Activated CD4-positive, alpha-beta T cell treated with anti-CD3 and anti-CD28 coated beads for 1 hour (primary cell): ENCODE data around the gene KRT86.
"Not testable (repeated sequence)": the region's sequence is repeated elsewhere in the genome, so short reads cannot be mapped to it uniquely, and the experiment has no call there.

Experiments
- DNase-seq: peaks from one replicate; pipeline ENCODE4 v3.0.0-alpha.2; 2020

The KRT86 gene

DNA sequence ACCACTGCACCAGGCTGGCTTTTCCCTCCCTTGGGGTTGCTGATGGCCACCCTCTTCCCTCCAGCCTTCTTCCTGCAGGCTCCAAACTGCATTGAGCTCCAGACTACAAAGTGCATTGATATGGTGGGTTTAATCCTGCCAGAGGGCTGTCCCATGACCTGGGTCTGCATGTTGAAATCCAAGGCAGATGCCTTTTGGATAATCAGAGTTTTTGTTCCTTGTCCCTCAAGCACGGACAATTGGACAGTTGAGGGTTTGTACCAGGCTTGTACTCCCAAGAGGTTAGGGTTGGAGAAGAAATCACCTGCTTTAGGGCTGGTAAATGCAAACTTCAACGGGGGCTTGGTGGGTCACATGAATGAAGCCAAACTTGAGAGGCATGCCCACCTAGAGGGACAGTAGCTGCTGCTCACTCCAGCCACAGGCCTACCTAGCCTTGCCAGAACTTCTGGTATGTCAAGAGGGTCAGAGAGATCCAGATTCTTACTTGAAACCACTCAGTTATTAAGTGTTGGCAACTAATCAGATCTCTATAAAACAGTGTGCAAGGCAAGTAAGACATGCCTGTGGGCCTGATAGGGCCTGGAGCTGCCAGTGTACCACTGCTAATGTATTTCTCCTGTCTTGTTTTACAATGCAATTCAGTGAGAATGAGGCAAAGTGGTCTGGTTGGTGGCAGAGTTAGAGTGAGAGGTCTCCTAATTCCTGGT is 68.5 kb downstream of the KRT86 start:
- DNase-seq, result no peak

DNA sequence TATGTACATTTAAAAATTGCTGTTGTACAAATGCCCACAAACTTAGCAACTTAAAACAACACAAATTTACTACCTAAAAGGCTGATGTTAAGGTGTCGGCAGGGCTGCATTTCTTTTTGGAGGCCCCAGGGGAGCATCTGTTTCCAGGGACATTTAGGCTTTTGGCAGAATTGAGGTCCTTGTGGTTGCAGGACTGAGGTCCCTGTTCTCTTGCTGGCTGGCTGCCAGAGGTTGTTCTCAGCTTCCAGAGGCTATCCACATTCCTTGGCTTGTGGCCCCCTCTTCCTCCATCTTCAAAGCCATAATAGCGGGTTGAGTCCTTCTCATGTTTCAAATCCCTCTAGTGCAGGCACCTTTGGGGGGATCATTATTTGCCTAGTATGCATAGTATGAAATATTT is 69.1 kb downstream of the KRT86 start:
- DNase-seq, result no peak

DNA sequence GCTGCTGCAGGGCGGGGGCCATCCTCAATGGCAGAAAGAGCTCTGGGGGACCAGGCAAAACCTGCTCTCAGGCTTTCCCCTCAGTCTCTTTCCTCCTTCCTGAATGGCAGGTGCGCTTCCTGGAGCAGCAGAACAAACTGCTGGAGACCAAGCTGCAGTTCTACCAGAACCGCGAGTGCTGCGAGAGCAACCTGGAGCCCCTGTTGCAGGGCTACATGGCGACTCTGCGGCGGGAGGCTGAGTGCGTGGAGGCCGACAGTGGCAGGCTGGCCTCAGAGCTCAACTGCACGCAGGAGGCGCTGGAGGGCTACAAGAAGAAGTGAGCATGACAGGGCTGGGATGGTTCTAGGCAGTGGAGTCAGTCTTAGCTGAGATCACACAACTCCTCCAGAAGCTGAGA is 69.7 kb downstream of the KRT86 start:
- no peak for DNase-seq

DNA sequence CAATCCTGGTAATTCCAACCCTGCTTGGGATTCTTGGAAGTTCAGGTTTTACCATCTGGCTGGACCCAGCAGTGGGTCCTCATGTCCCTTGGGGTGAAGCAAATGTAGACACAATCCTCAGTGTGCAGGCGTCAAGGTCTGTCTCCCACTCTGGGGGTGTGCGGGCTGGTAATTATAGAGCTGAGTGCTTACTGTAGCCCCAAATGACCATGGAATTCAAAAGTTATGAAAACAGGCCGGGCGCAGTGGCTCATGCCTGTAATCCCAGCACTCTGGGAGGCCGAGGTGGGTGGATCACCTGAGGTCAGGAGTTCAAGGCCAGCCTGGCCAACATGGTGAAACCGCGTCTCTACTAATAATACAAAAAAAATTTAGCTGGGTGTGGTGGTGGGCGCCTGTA is 70.6 kb downstream of the KRT86 start:
- DNase-seq, result not testable (repeated sequence)

DNA sequence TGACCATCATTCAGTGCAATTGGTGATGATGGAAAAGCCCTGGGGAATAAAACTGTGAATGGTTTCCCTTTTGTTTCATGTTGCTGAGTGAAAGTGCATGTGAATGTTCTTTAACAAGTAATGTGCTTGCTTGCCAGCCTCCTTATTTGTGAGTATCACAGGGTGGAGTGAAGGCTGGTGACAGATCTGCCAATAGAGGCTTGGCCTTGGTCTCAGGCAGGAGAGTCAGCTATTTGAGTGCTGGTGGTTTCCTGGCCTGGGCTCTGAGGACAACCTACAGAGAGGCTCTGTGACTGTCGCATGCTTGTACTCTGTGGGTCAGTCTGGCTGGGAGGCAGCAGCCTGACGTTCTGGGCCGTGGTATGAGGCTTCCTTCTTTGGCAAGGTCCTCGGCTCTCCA is 72.1 kb downstream of the KRT86 start:
- no peak for DNase-seq

DNA sequence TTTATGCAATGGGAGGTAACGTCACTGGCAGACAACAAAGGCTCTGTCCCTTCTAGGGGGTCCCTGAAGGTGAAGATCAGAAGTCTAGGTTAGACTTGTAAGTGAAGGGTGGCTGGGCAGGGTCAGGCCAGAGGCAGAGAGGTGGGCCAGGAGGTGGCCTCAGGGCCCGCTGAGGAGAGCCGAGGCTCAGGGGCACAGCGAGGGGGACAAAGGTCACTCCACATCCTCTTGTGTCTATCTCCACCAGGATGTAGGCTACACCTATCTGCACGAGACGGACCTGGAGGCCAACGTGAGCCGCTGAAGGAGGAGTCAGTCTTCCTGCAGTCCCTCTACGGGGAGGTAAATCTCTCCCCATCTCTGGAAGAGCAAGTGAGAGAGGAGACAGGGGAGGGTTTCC is 72.6 kb downstream of the KRT86 start:
- no peak for DNase-seq

DNA sequence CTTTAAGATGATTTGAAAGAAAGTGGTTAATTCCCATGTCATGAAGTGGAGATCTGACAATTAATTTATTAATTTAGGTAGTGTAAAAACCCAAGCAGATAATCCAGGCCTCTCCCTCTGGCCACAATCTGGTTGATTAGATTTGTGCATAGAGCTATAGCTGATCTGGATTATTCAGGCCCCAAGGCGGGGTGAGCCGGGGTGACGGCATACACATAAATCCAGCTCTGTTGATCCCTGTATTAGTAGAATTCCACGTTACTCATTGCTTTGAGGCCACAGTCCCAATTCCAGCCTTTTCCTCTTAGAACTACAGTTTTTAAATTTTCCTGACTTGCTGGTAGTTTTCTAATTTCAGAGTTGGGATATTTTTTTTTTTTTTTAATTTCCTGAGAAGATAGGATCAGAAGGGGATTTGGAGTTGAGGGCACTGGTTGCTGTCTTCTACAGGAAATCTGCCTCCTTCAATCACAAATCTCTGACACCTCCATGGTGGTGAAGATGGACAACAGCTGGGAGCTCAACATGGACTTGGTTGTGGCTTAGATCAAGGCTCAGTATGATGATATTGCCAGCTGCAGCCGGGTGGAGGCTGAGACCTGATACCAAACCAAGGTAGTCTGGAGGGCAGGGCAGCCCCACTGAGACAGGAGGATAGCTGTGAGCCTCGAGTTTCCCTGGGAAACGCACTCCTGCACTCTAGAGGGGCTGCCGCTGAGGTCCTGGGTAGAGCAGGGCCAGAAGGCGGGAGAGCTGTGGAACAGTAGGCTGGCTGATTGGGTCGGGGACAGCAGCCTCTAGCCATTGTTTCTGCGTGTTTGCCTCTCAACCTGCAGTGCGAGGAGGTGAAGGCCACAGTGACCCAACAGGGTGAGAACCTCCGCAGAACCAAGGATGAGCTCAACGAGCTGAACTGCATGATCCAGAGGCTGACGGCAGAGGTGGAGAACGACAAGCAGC is 73.4 kb downstream of the KRT86 start:
- DNase-seq, result no peak

DNA sequence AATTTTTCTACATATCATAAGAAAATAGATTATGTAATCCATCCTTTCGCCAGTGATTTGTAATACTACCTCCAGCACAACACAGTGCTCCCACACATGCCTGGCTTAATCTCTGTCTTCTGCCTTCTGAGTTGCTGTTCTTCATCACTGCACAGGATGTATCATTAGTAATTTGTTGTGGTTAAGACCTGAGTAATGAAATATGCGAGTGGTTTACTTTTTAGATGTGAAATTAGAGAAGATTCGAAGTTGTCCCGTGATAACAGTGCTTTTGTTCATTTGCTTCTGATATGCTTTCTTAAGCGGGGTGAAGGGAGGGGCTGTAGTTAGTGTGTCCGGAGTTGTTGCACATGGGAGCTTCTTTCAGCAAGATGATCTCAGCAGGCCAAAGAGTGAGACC is 74.8 kb downstream of the KRT86 start:
- DNase-seq, result no peak

DNA sequence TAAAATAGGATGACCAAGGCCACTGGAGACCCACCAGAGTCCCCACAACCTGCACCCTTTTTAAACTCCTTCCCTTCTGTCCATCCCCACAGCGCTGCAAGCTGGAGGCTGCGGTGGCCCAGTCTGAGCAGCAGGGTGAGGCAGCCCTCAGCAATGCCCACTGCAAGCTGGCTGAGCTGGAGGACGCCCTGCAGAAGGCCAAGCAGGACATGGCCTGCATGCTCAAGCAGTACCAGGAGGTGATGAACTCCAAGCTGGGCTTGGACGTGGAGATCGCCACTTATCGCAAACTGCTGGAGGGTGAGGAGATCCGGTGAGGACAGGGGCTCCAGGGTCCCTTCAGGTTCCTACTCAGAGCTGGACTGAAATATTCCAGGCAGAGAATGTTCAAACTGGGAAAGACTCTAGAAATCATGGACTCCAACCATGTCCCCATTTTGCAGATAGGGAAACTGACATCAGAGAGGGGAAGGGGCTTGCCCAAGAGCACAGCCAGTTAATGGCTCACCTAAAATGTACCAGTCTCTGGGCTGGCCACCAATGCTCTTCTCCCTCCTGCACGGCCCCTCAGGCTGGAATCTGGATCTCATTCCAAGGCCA is 75.7 kb downstream of the KRT86 start:
- no peak for DNase-seq

DNA sequence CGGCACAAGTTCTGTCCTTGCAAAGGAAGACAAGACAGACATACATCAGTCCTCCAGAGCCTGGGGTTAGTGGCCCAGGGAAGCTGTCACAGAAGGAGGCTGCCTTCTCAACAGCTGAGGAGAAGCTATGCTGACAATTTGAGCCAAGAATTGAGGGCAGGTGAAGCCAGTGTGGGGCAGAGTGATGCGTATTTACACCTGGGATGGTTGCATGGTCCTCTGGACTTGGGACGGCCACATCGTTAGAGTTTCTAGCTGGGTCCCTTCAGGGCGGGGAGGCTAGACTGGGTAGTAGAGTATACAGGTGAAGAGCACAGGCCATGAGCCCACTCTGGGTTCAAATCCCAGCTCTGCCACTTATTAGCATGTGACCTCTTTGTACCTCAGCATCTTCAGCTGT is 76.3 kb downstream of the KRT86 start:
- no peak for DNase-seq

DNA sequence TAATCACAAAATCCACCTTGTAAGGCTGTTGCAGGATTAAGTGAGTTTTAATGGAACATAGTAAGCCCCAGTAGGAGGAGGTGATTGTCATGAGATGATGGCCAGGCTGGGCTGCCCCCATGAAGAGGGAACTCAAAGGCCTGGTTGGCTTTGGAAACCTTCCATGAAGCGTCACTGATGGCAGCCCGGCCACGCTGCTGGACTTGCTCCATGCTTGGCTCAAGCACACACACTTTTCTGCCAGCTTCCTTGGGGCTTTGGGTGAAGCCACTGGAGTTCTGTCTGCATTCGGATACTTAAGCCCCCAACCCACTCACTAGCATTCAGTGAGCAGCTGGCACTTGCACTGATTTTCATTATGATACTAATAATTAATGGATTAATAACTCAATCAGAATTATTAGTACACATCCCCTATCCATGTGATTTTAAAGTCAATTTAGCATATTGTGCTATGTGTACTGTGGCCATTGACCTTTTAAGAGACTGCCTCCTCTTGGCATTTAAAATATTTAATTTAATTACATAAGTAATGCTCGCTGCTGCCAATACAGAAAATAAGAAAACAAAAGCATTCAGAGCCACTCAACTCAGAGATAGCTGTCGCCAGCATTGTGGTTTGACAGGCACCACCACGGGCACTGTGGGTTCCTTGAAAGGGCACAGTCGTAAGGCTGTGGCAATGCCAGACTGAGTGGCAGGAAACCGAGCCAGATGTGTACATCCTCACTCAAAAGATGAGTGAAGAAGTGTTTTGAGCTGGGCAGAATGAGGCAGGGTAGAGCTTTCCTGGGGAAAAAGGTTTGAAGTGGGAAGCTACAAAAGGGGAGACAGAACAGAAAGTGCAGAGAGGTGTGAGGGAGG is 77.0 kb downstream of the KRT86 start:
- peak; percentile 30 for DNase-seq

DNA sequence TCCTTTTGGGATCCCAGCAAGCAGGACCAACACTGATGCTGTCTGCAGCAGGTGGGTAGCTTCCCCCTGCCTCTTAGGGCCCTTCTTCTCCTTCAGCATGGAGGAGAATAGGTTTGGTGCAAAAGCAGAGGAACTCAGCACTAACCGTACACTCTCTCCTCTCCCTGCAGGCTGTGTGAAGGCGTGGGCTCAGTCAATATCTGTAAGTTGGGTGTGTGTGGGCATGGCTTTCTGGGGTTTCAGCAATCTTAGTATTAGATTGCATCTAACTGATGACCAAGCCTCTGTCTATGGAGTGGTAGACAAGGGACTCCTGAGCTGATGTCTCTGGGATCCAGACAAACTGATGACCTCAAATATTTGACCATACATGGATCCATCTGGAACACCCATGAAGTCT is 78.5 kb downstream of the KRT86 start:
- DNase-seq, result no peak

DNA sequence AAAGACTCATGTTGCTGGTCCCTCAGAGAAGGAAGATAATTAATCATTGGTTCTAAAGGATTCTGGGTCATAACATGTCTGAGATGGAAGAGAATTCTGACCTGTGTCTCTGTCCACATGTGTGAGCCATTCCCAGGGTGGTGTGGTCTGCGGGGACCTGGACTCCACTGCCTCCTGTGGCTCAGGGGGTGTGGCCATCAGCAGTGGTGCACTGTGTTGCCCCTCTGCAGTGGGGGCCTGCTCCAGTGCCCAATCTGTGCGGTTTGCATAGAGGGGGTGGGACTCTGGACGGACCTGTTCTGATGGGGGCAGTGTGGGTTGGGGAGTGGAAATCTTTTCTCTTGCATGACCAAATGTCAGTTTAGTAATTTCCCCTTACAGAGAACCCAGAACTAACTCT is 79.3 kb downstream of the KRT86 start:
- DNase-seq, result no peak

DNA sequence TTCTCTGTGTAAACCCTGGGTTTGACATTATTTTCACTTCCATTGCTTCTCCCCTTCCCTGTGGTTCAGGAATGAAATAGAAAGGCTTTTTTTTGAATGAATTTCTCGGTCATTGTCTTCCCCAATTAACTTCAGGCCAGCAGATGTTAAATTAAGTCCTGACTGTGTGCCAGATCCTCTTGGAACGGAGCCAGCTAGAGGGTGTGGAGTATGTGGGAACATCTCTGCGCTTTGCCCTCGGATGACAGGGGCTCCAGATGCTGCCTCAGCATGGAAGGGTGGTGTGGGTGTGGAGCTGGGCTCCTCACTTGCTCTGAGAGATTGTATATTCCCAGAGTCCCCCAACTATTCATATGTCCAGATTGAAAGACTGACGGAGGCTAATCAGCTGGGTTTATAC is 79.8 kb downstream of the KRT86 start:
- DNase-seq, result no peak

DNA sequence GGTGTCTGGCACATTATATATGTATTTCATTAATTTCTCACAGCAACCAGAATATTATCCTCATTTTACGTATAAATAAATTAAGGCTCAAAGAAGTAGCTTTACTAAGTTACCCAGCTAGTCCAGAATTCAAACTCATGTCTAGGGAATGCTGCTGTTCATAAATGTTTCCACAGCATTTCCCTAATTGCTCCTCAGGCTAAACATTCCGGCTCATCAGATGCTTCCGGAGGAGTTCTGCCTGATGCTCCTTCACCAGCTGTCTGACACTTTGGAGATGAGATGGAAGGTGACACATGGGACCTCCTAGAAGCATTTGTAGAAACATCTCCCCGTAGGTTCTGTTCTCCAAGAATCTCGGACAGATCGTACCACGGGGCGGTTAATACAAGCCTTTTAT is 80.7 kb downstream of the KRT86 start:
- no peak for DNase-seq

DNA sequence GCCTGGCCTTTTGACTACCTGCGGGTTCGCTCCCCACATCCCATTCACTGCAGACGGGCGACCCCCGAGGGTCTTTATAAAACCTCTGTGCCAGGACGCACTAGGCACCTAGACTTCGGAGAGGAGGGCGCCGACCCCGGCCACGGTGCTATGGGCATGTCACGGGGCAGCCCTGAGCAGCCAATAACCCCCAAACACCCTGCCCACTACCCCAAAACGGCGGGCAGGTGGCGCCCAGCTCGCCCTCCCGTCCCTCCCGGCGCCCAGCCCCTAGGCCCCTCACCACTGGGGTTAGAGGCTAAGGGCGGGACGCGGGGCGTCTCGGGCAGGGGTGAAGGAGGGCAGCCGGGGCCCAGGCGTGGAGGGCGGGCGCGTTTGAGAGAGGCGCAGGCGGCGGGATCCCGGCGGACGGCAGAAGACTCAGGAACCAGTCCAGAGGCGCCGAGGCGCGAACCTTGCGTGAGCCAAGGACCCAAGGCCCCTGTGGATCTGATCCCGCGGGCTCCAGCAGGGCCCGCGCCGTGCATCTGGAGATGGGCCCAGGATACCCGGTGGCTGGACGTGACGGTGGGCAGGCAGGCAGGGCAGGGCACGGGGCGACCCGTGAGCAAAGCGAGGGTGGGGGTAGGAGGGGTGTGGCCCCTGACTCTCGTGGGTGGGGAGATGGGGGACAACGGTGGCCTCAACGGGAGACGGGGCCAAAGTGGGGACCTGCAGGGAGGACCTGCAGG is 81.8 kb downstream of the KRT86 start:
- DNase-seq, result no peak

DNA sequence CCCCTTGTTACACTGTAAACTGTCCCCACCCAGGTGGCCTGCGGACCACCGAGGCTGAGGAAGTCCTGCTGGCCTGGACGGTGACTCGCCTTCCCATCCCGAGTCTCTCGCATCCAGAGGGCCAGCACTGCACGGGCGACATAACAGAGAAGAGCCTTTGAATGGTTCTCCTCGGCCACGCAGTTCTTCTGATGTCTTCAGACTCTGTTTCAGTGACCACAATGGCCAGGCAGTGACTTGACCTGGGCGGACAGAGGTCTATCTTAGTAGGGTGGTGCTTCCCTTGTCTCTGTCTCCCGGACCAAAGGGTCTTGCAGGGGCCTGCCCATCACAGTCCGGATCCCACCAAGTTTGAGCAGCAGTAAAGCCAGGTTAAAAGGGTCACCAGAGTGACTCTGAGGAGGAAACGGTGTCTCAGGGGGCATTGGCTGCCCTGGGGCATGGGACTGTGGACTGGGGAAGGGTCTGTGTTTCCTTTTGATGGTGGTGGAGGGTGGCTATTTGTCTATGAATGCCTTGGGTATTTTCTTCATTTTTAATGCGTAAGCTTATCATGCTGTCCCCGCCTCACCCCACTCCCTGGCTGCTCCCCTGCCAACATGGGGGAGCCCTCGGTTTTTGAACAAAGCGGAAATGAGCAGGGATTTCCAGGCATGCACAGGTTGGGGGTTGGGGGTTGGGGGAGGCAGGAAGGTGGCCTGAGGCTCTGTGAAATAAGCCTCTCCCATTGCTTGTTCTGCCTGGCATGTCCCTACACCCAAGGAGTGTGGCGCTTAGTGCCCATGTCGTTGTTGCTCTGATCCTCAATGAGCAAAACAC is 82.5 kb downstream of the KRT86 start:
- DNase-seq, result no peak
